BLaER1 treated with 17β-estradiol and CSF1 and Interleukin-3, amounts not matched to agents 10 nM and 100 nM (cell line): ENCODE data around the gene CLEC4F.
A peak's percentile ranks its signal among the peaks of the same experiment; 100 is the strongest.

ENCODE experiments used
- H3K27ac ChIP-seq, 11 experiments: shearing (Covaris generic); formaldehyde crosslinking; 2 replicates each; pipeline ENCODE4 v1.8.1; 2022
- H3K27me3 ChIP-seq, 11 experiments: shearing (Covaris generic); formaldehyde crosslinking; 2 replicates each; pipeline ENCODE4 v1.8.1; 2022
- H3K36me3 ChIP-seq, 11 experiments: shearing (Covaris generic); formaldehyde crosslinking; 2 replicates each; pipeline ENCODE4 v1.8.1; 2022
- H3K4me1 ChIP-seq, 10 experiments: shearing (Covaris generic); formaldehyde crosslinking; 2 replicates each; pipeline ENCODE4 v1.8.1; 2022
- H3K4me2 ChIP-seq, 11 experiments: shearing (Covaris generic); formaldehyde crosslinking; 2 replicates each; pipeline ENCODE4 v1.8.1; 2022
- H3K4me3 ChIP-seq, 10 experiments: shearing (Covaris generic); formaldehyde crosslinking; 2 replicates each; pipeline ENCODE4 v1.8.1; 2022
- H3K9ac ChIP-seq, 11 experiments: shearing (Covaris generic); formaldehyde crosslinking; 2 replicates each; pipeline ENCODE4 v1.8.1; 2022
- H3K9me3 ChIP-seq, 11 experiments: shearing (Covaris generic); formaldehyde crosslinking; replicated peaks in 1 of 11; 2 replicates each; pipeline ENCODE4 v1.8.1; 2022
- H4K20me1 ChIP-seq, 11 experiments: shearing (Covaris generic); formaldehyde crosslinking; 2 replicates each; pipeline ENCODE4 v1.8.1; 2022
- Cebpa-rat ChIP-seq, 11 experiments: shearing (Covaris generic); IDR thresholded peaks; 2 replicates each; pipeline ENCODE4 v1.8.1; 2022

CLEC4F gene

GRCh38 chr2:70820499-70820898 lies at the start of gene CLEC4F:
CLEC4F (minus strand) TSS chr2:70820599; CDS start chr2:70820523, 76 bp downstream.
- Histone ChIP-seq H3K27me3 (no peaks in the 10 kb centered on the region), H3K36me3 (no peaks in the 10 kb centered on the region), H3K4me2 (no peak within 1 kb of the TSS)

GRCh38 chr2:70868970-70869369 lies 48.6 kb upstream of the CLEC4F start:
- Histone ChIP-seq H3K36me3 (no peaks in the 10 kb centered on the region), H3K27ac (no peak overlapping the region), H3K4me1 (peaks cover 0 to 18% (median 10%) of the 10 kb centered on the region in 10 experiments; a peak in 16 of 20 replicates), H4K20me1 (no peaks in the 10 kb centered on the region; a peak in 2 of 22 replicates), H3K4me3 (no peak overlapping the region), H3K9ac (no peak overlapping the region), H3K27me3 (no peaks in the 10 kb centered on the region), H3K4me2 (no peak overlapping the region), H3K9me3 (no peaks in the 10 kb centered on the region)
- TF ChIP-seq Cebpa-rat (IDR thresholded peaks at IDR 0.05), result no peak

More at GRCh38 chr2:70820499-70820898, at the start of gene CLEC4F:
- Histone ChIP-seq H3K4me1 (peaks cover 0 to 25% (median 0%) of the 10 kb centered on the region in 10 experiments; a peak in 7 of 20 replicates), H3K27ac (no peak within 1 kb of the TSS), H3K4me3 (no peak within 1 kb of the TSS), H4K20me1 (no peaks in the 10 kb centered on the region), H3K9ac (no peak within 1 kb of the TSS), H3K9me3 (no peaks in the 10 kb centered on the region)
- no peak for TF ChIP-seq Cebpa-rat (IDR thresholded peaks at IDR 0.05)

- Histone ChIP-seq H3K4me2 (peak overlapping the region in 4 of 11 experiments; percentile 1 to 55 (median 35); a peak in 4 of 22 replicates), H3K4me3 (no peak overlapping the region), H3K27me3 (no peaks in the 10 kb centered on the region)
Measured at GRCh38 chr2:70861777-70862625, 41.6 kb upstream of the CLEC4F start.

GRCh38 chr2:70855667-70856066 lies 35.3 kb upstream of the CLEC4F start:
- H3K36me3 ChIP-seq, result no peaks in the 10 kb centered on the region
- no peak overlapping the region for H3K9ac ChIP-seq
- no peaks in the 10 kb centered on the region for H3K27me3 ChIP-seq
- TF ChIP-seq Cebpa-rat (IDR thresholded peaks at IDR 0.05), result no peak
- H3K4me2 ChIP-seq, result peak overlapping the region in 8 of 11 experiments; percentile 10 to 51 (median 26); a peak in 12 of 22 replicates
- H3K4me3 ChIP-seq, result no peak overlapping the region
- no peaks in the 10 kb centered on the region for H4K20me1 ChIP-seq
- no peaks in the 10 kb centered on the region for H3K9me3 ChIP-seq
- H3K27ac ChIP-seq, result no peak overlapping the region
- H3K4me1 ChIP-seq, result peaks cover 34 to 49% (median 44%) of the 10 kb centered on the region in 10 experiments

More at GRCh38 chr2:70861777-70862625, 41.6 kb upstream of the CLEC4F start:
- H4K20me1 ChIP-seq, result no peaks in the 10 kb centered on the region
- H3K36me3 ChIP-seq, result no peaks in the 10 kb centered on the region
- H3K27ac ChIP-seq, result no peak overlapping the region
- H3K4me1 ChIP-seq, result peaks cover 0 to 3% (median 0%) of the 10 kb centered on the region in 10 experiments; a peak in 1 of 20 replicates
- H3K9ac ChIP-seq, result no peak overlapping the region
- H3K9me3 ChIP-seq, result no peaks in the 10 kb centered on the region
- no peak for TF ChIP-seq Cebpa-rat (IDR thresholded peaks at IDR 0.05)

- H3K36me3 ChIP-seq, result no peaks in the 10 kb centered on the region
- H3K27ac ChIP-seq, result peak overlapping the region in 5 of 11 experiments; percentile 4 to 61 (median 11); a peak in 5 of 22 replicates
- H3K4me3 ChIP-seq, result no peak overlapping the region
- no peaks in the 10 kb centered on the region for H3K27me3 ChIP-seq
- no peak overlapping the region for H3K9ac ChIP-seq
- no peak for TF ChIP-seq Cebpa-rat (IDR thresholded peaks at IDR 0.05)
- peak overlapping the region in 8 of 11 experiments; percentile 53 to 88 (median 80); a peak in 14 of 22 replicates for H3K4me2 ChIP-seq
- H3K9me3 ChIP-seq, result no peaks in the 10 kb centered on the region
- H3K4me1 ChIP-seq, result peaks cover 38 to 55% (median 49%) of the 10 kb centered on the region in 10 experiments
- H4K20me1 ChIP-seq, result no peaks in the 10 kb centered on the region
Measured at GRCh38 chr2:70854411-70854810, 34.0 kb upstream of the CLEC4F start.

GRCh38 chr2:70852824-70853223 lies 32.4 kb upstream of the CLEC4F start:
- 0 out of 22 replicates have a peak, but pooled peaks cover 0 to 3% (median 0%) of the 10 kb centered on the region in 11 experiments for H3K9me3 ChIP-seq
- peak overlapping the region in 6 of 11 experiments; percentile 22 to 61 (median 52); a peak in 8 of 22 replicates for H3K9ac ChIP-seq
- peaks cover 38 to 55% (median 49%) of the 10 kb centered on the region in 10 experiments for H3K4me1 ChIP-seq
- H3K4me3 ChIP-seq, result peak overlapping the region in 1 of 10 experiments; percentile 29; a peak in 1 of 20 replicates
- H3K4me2 ChIP-seq, result peak overlapping the region; percentile 64 to 92 (median 76)
- no peaks in the 10 kb centered on the region for H4K20me1 ChIP-seq
- TF ChIP-seq Cebpa-rat (IDR thresholded peaks at IDR 0.05), result no peak
- H3K27ac ChIP-seq, result peak overlapping the region; percentile 7 to 77 (median 68); a peak in 19 of 22 replicates
- H3K27me3 ChIP-seq, result no peaks in the 10 kb centered on the region
- no peaks in the 10 kb centered on the region for H3K36me3 ChIP-seq

GRCh38 chr2:70851704-70852103 lies 31.3 kb upstream of the CLEC4F start:
- Histone ChIP-seq H3K27ac (peak overlapping the region; percentile 49 to 77 (median 68); a peak in 20 of 22 replicates), H3K36me3 (no peaks in the 10 kb centered on the region), H3K9me3 (peaks cover 0 to 6% (median 0%) of the 10 kb centered on the region in 11 experiments; a peak in 5 of 22 replicates), H3K4me2 (peak overlapping the region; percentile 64 to 92 (median 76); a peak in 21 of 22 replicates), H3K27me3 (no peaks in the 10 kb centered on the region), H3K4me3 (peak overlapping the region in 3 of 10 experiments; percentile 20 to 29 (median 22); a peak in 1 of 20 replicates), H4K20me1 (no peaks in the 10 kb centered on the region), H3K9ac (peak overlapping the region; percentile 3 to 68 (median 50); a peak in 16 of 22 replicates), H3K4me1 (peaks cover 38 to 55% (median 49%) of the 10 kb centered on the region in 10 experiments)
- TF ChIP-seq Cebpa-rat (IDR thresholded peaks at IDR 0.05), result no peak

- H3K9me3 ChIP-seq, result peaks cover 0 to 6% (median 0%) of the 10 kb centered on the region in 11 experiments; a peak in 5 of 22 replicates
- peak overlapping the region; percentile 64 to 92 (median 76) for H3K4me2 ChIP-seq
- H4K20me1 ChIP-seq, result no peaks in the 10 kb centered on the region
- H3K27ac ChIP-seq, result peak overlapping the region; percentile 49 to 77 (median 68); a peak in 19 of 22 replicates
- TF ChIP-seq Cebpa-rat (IDR thresholded peaks at IDR 0.05), result no peak
- H3K36me3 ChIP-seq, result no peaks in the 10 kb centered on the region
- peaks cover 37 to 54% (median 50%) of the 10 kb centered on the region in 10 experiments for H3K4me1 ChIP-seq
- peak overlapping the region in 2 of 10 experiments; percentile 22 to 29; a peak in 1 of 20 replicates for H3K4me3 ChIP-seq
- peak overlapping the region in 10 of 11 experiments; percentile 19 to 68 (median 52); a peak in 14 of 22 replicates for H3K9ac ChIP-seq
- H3K27me3 ChIP-seq, result no peaks in the 10 kb centered on the region
Measured at GRCh38 chr2:70850925-70851324, 30.5 kb upstream of the CLEC4F start.

- no peaks in the 10 kb centered on the region for H4K20me1 ChIP-seq
- H3K27ac ChIP-seq, result no peak overlapping the region
- no peak for TF ChIP-seq Cebpa-rat (IDR thresholded peaks at IDR 0.05)
- H3K4me3 ChIP-seq, result no peak overlapping the region
- peaks cover 0 to 29% (median 11%) of the 10 kb centered on the region in 10 experiments; a peak in 13 of 20 replicates for H3K4me1 ChIP-seq
- no peak overlapping the region for H3K9ac ChIP-seq
- peaks cover 4 to 16% (median 11%) of the 10 kb centered on the region in 11 experiments; a peak in 19 of 22 replicates for H3K9me3 ChIP-seq
- H3K27me3 ChIP-seq, result no peaks in the 10 kb centered on the region
- H3K4me2 ChIP-seq, result no peak overlapping the region
- H3K36me3 ChIP-seq, result no peaks in the 10 kb centered on the region
Measured at GRCh38 chr2:70842401-70842800, 22.0 kb upstream of the CLEC4F start.
